Measurements from ENCODE around the gene MYO10. TPM values are rescaled to one million over a fixed set of nuclear protein-coding genes. Genes with fewer than 3 reads are reported as not detected.

MYO10 gene
- total RNA-seq, 4 donors from 2014 or later, result 3.4 to 28.7 (median 13.4) TPM

GRCh38 chr5:16806711-16807546 is 129.2 kb downstream of the MYO10 start:
- intact Hi-C loops (cut with DNase I; ENCODE audit: low total_unique reads), result loop anchor here (5.0 kb wide), 1 partner anchor 130 kb away; the partner anchor contains the start of gene MYO10
- TF ChIP-seq CTCF (IDR thresholded peaks at IDR 0.05 in 4 of 5, conservative IDR thresholded peaks at IDR 0.05 in 1 of 5) (no peak), POLR2A (IDR thresholded peaks at IDR 0.05) (no peak)
- in situ Hi-C loops (cut with MboI; ENCODE audit: low sequenced_read_pairs in 4 of 4), result no loop called here
- Histone ChIP-seq H3K4me1 (peaks cover 4 to 24% of the 10 kb centered on the region in 2 donors), H3K27me3 (no peaks in the 10 kb centered on the region), H3K4me3 (no peak overlapping the region), H3K9me3 (no peaks in the 10 kb centered on the region), H3K36me3 (no peaks in the 10 kb centered on the region), H3K27ac (no peak overlapping the region)
- DNase-seq, result no peak
- ATAC-seq, result no peak

GRCh38 chr5:16805486-16805885 is 130.6 kb downstream of the MYO10 start:
- no peaks in the 10 kb centered on the region for H3K27me3 ChIP-seq
- ATAC-seq (no peak), DNase-seq (no peak)
- H3K9me3 ChIP-seq, result no peaks in the 10 kb centered on the region
- in situ Hi-C loops (cut with MboI; ENCODE audit: low sequenced_read_pairs in 4 of 4) (no loop called here), intact Hi-C loops (cut with DNase I; ENCODE audit: low total_unique reads) (loop anchor here (5.0 kb wide), 1 partner anchor 132 kb away; the partner anchor contains the start of gene MYO10)
- TF ChIP-seq POLR2A (IDR thresholded peaks at IDR 0.05), result no peak
- no peak for TF ChIP-seq CTCF (IDR thresholded peaks at IDR 0.05 in 4 of 5, conservative IDR thresholded peaks at IDR 0.05 in 1 of 5)
- peaks cover 4 to 23% of the 10 kb centered on the region in 2 donors for H3K4me1 ChIP-seq
- no peak overlapping the region for H3K4me3 ChIP-seq
- H3K36me3 ChIP-seq, result no peaks in the 10 kb centered on the region
- no peak overlapping the region for H3K27ac ChIP-seq

GRCh38 chr5:16803831-16804230 is 132.3 kb downstream of the MYO10 start:
- DNase-seq, result no peak
- no peaks in the 10 kb centered on the region for H3K9me3 ChIP-seq
- H3K4me3 ChIP-seq, result no peak overlapping the region
- intact Hi-C loops (cut with DNase I; ENCODE audit: low total_unique reads) (no loop called here), in situ Hi-C loops (cut with MboI; ENCODE audit: low sequenced_read_pairs in 4 of 4) (no loop called here)
- no peaks in the 10 kb centered on the region for H3K36me3 ChIP-seq
- no peak for ATAC-seq
- no peak overlapping the region for H3K27ac ChIP-seq
- peaks cover 0 to 9% of the 10 kb centered on the region in 2 donors for H3K4me1 ChIP-seq
- H3K27me3 ChIP-seq, result no peaks in the 10 kb centered on the region
- TF ChIP-seq CTCF (IDR thresholded peaks at IDR 0.05 in 4 of 5, conservative IDR thresholded peaks at IDR 0.05 in 1 of 5), result no peak
- TF ChIP-seq POLR2A (IDR thresholded peaks at IDR 0.05), result no peak

- no peak for DNase-seq
- in situ Hi-C loops (cut with MboI; ENCODE audit: low sequenced_read_pairs in 4 of 4) (no loop called here), intact Hi-C loops (cut with DNase I; ENCODE audit: low total_unique reads) (no loop called here)
- no peaks in the 10 kb centered on the region for H3K9me3 ChIP-seq
- H3K27me3 ChIP-seq, result no peaks in the 10 kb centered on the region
- ATAC-seq, result no peak
- no peaks in the 10 kb centered on the region for H3K4me1 ChIP-seq
- H3K36me3 ChIP-seq, result no peaks in the 10 kb centered on the region
- TF ChIP-seq CTCF (IDR thresholded peaks at IDR 0.05 in 4 of 5, conservative IDR thresholded peaks at IDR 0.05 in 1 of 5) (no peak), POLR2A (IDR thresholded peaks at IDR 0.05) (no peak)
- H3K4me3 ChIP-seq, result no peak overlapping the region
- H3K27ac ChIP-seq, result no peak overlapping the region
Measured at GRCh38 chr5:16800477-16800876, 135.6 kb downstream of the MYO10 start.
